Measurements from ENCODE around the gene CDH4.

The CDH4 gene

GRCh38 chr20:61807471-61808160 lies 555.6 kb downstream of the CDH4 start:
- H3K4me3 ChIP-seq (ENCODE audit: insufficient read depth, low read length, poor library complexity, severe bottlenecking) = no peak overlapping the region
- H3F3A ChIP-seq (ENCODE audit: insufficient read depth) = no peaks in the 10 kb centered on the region
- H3K9me3 ChIP-seq (ENCODE audit: insufficient read depth, low read length) = no peaks in the 10 kb centered on the region
- H3K79me2 ChIP-seq (ENCODE audit: insufficient read depth, low read length) = no peaks in the 10 kb centered on the region
- no peaks in the 10 kb centered on the region for H3K36me3 ChIP-seq (ENCODE audit: low read length)
- no peaks in the 10 kb centered on the region for H3K9me2 ChIP-seq (replicated peaks; ENCODE audit: insufficient read depth, low read length)
- no peak overlapping the region for H3K4me2 ChIP-seq (ENCODE audit: low read depth, low read length, poor library complexity, severe bottlenecking)
- no peak overlapping the region for H2AFZ ChIP-seq (ENCODE audit: low read depth, low read length, severe bottlenecking)
- no peak overlapping the region for H3K27ac ChIP-seq (ENCODE audit: low read depth, low read length)
- TF ChIP-seq CTCF (IDR thresholded peaks at IDR 0.05; ENCODE audit: insufficient read depth, low read length, poor library complexity, severe bottlenecking) (no peak), EZH2phosphoT487 (conservative IDR thresholded peaks at IDR 0.05; ENCODE audit: low read length) (no peak)
- H4K20me1 ChIP-seq (ENCODE audit: low read depth, low read length) = no peaks in the 10 kb centered on the region
- no peak overlapping the region for H3K9ac ChIP-seq (ENCODE audit: low read length)
- H3K27me3 ChIP-seq (ENCODE audit: low read length) = no peaks in the 10 kb centered on the region

- Histone ChIP-seq H3K9ac (ENCODE audit: low read length) (no peak overlapping the region), H3K9me2 (replicated peaks; ENCODE audit: insufficient read depth, low read length) (no peaks in the 10 kb centered on the region), H3K9me3 (ENCODE audit: insufficient read depth, low read length) (no peaks in the 10 kb centered on the region)
Measured at GRCh38 chr20:61808447-61808846, 556.4 kb downstream of the CDH4 start.

GRCh38 chr20:61809006-61809770 lies 557.1 kb downstream of the CDH4 start:
- Histone ChIP-seq H3K79me2 (ENCODE audit: insufficient read depth, low read length) (no peaks in the 10 kb centered on the region), H3K9me3 (ENCODE audit: insufficient read depth, low read length) (no peaks in the 10 kb centered on the region), H3K36me3 (ENCODE audit: low read length) (no peaks in the 10 kb centered on the region), H3K27me3 (ENCODE audit: low read length) (no peaks in the 10 kb centered on the region), H3K4me3 (ENCODE audit: insufficient read depth, low read length, poor library complexity, severe bottlenecking) (no peak overlapping the region), H3K9ac (ENCODE audit: low read length) (no peak overlapping the region), H3K4me2 (ENCODE audit: low read depth, low read length, poor library complexity, severe bottlenecking) (no peak overlapping the region), H3K27ac (ENCODE audit: low read depth, low read length) (no peak overlapping the region), H3K9me2 (replicated peaks; ENCODE audit: insufficient read depth, low read length) (no peaks in the 10 kb centered on the region), H2AFZ (ENCODE audit: low read depth, low read length, severe bottlenecking) (no peak overlapping the region), H3F3A (ENCODE audit: insufficient read depth) (no peaks in the 10 kb centered on the region), H4K20me1 (ENCODE audit: low read depth, low read length) (no peaks in the 10 kb centered on the region)
- TF ChIP-seq CTCF (IDR thresholded peaks at IDR 0.05; ENCODE audit: insufficient read depth, low read length, poor library complexity, severe bottlenecking) (no peak), EZH2phosphoT487 (conservative IDR thresholded peaks at IDR 0.05; ENCODE audit: low read length) (no peak)

More at GRCh38 chr20:61808447-61808846, 556.4 kb downstream of the CDH4 start:
- Histone ChIP-seq H2AFZ (ENCODE audit: low read depth, low read length, severe bottlenecking) (no peak overlapping the region), H3K27me3 (ENCODE audit: low read length) (no peaks in the 10 kb centered on the region), H3K4me2 (ENCODE audit: low read depth, low read length, poor library complexity, severe bottlenecking) (no peak overlapping the region), H3F3A (ENCODE audit: insufficient read depth) (no peaks in the 10 kb centered on the region), H3K36me3 (ENCODE audit: low read length) (no peaks in the 10 kb centered on the region), H3K27ac (ENCODE audit: low read depth, low read length) (no peak overlapping the region), H3K4me3 (ENCODE audit: insufficient read depth, low read length, poor library complexity, severe bottlenecking) (no peak overlapping the region), H3K79me2 (ENCODE audit: insufficient read depth, low read length) (no peaks in the 10 kb centered on the region), H4K20me1 (ENCODE audit: low read depth, low read length) (no peaks in the 10 kb centered on the region)
- no peak for TF ChIP-seq EZH2phosphoT487 (conservative IDR thresholded peaks at IDR 0.05; ENCODE audit: low read length)
- no peak for TF ChIP-seq CTCF (IDR thresholded peaks at IDR 0.05; ENCODE audit: insufficient read depth, low read length, poor library complexity, severe bottlenecking)
